GM06990 (cell line): ENCODE data around the gene SLCO2A1.

Experiments used
- DNase-seq: peaks from one replicate; pipeline ENCODE4 v3.0.0-alpha.2; 2011; ENCODE audit not compliant: insufficient read length; ENCODE audit errors: extremely low read depth
- H3K27me3 ChIP-seq: replicated peaks from 2 replicates; pipeline ENCODE4 v1.6.0; 2011; ENCODE audit warnings: low read length; ENCODE audit not compliant: control insufficient read depth, insufficient read depth
- H3K36me3 ChIP-seq: 2 replicates; pipeline ENCODE4 v1.5.1; 2011; ENCODE audit warnings: low read length; ENCODE audit not compliant: control insufficient read depth, insufficient read depth
- H3K4me3 ChIP-seq: replicated peaks from 2 replicates; pipeline ENCODE4 v1.5.1; 2011; ENCODE audit warnings: low read depth, mild to moderate bottlenecking, control low read depth, low read length
- TF ChIP-seq, protein P1 (sequence below): IDR thresholded peaks from 2 replicates; pipeline ENCODE4 v1.5.1; 2011; ENCODE audit warnings: low read length, control low read depth, mild to moderate bottlenecking, inconsistent platforms; ENCODE audit not compliant: insufficient read depth, poor library complexity, severe bottlenecking

The SLCO2A1 gene

DNA sequence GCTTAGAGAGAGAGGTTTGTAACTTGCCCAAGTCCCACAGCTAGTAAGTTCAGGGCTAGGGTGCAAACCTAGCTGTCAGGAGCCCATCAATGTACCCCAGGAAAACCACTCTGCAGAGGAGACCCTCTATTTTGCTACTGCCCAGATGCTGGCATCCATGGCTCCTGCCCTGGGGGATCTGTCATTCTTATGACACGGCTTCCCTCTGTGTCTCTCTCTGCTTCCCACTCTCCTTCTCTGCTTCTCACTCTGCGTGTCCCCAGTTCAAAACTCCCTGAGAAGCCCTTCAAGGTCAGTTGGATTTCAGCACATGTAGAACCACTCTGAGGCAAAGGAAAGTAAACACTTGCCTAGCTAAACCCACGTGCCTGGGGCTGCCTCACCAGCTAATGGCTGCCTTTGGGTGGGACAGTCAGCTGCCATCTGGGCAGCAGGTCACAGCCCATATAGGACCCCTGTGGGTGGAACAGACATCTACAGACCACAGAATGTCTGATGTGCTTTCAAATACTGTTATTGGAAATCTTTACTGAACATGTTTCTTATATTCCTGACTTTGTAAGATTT is 29.4 kb upstream of the SLCO2A1 start:
- DNase-seq: no peak
- Histone ChIP-seq H3K27me3 (no peaks in the 10 kb centered on the region), H3K4me3 (no peak overlapping the region), H3K36me3 (no peaks in the 10 kb centered on the region)
- TF ChIP-seq, protein P1, sequence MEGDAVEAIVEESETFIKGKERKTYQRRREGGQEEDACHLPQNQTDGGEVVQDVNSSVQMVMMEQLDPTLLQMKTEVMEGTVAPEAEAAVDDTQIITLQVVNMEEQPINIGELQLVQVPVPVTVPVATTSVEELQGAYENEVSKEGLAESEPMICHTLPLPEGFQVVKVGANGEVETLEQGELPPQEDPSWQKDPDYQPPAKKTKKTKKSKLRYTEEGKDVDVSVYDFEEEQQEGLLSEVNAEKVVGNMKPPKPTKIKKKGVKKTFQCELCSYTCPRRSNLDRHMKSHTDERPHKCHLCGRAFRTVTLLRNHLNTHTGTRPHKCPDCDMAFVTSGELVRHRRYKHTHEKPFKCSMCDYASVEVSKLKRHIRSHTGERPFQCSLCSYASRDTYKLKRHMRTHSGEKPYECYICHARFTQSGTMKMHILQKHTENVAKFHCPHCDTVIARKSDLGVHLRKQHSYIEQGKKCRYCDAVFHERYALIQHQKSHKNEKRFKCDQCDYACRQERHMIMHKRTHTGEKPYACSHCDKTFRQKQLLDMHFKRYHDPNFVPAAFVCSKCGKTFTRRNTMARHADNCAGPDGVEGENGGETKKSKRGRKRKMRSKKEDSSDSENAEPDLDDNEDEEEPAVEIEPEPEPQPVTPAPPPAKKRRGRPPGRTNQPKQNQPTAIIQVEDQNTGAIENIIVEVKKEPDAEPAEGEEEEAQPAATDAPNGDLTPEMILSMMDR: no peak

DNA sequence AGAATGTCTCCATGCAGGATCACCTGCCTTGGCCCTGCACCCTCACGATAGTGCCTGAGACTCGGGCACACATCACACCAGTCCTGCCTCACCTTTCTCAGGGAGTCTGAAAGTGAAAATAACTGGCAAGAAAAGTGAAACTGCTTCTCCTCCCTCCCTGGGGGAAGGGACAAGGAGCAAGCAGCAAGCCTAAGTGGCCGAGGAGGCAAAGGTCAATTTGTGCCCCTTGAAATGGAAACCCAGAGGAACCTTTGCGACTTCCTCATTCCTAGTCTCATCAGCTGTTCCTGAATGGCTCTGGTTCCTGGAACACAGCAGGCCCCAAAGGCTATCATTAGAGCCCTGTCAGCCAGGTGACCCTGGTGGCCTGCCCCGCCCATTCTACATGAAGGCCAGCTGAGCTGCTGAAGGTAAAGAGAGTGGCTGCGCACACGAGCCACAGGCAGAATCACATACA is 28.0 kb upstream of the SLCO2A1 start:
- DNase-seq: no peak
- no peaks in the 10 kb centered on the region for H3K36me3 ChIP-seq
- TF ChIP-seq, protein P1: no peak
- no peaks in the 10 kb centered on the region for H3K27me3 ChIP-seq
- H3K4me3 ChIP-seq: no peak overlapping the region

DNA sequence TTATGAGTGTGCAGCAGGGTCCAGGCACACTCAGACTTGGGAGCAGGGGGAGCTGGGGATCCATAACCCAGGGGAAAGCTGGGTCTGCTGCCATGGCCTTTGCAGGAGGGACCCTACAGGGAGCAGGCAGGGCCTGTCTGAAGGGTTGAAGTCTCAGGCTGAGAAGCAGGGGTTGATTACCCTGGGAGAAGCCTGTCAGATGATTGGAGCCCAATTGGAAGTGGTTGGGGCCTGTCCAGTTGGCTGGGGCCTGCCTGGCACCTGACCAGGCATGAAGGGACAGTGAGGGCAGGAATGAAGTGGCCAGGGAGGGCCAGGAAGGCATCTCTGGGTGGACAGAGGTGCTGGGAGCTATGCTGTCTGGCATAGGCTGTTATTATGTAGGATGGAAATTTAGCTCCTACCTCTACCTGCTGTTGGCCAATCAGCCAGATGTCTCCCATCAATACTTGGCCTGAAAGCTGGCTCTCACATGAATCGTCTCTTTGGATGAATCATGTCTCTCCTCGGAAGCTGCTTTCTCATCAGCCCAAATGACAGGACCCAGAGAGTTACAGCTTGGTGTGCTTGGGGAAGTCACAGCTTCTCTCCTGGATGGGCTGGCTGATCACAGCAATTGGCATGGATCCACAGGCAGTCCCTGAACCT is 27.4 kb upstream of the SLCO2A1 start:
- Histone ChIP-seq H3K4me3 (no peak overlapping the region), H3K27me3 (no peaks in the 10 kb centered on the region), H3K36me3 (no peaks in the 10 kb centered on the region)
- DNase-seq: no peak
- TF ChIP-seq, protein P1: no peak

DNA sequence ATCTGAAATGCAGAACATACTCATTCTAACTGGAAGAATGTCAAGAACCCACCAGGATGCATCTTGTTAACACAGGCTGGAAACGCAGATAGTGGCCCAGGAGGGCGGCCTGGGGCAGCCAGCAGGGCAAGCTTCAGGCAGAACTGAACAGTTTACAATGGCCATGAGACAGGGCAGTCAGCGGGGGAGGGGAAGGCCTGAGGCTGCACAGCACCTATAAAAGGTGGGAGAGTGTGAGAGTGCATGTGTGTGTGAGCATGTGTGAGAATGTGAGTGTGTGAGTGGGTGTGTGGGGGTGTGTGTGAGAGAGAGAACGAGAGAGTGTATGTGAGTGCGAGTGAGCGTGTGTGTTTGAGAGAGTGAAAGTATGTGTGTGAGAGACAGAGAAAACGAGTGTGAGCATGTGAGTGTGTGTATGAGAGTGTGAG is 26.8 kb upstream of the SLCO2A1 start:
- TF ChIP-seq, protein P1: no peak
- no peak for DNase-seq

DNA sequence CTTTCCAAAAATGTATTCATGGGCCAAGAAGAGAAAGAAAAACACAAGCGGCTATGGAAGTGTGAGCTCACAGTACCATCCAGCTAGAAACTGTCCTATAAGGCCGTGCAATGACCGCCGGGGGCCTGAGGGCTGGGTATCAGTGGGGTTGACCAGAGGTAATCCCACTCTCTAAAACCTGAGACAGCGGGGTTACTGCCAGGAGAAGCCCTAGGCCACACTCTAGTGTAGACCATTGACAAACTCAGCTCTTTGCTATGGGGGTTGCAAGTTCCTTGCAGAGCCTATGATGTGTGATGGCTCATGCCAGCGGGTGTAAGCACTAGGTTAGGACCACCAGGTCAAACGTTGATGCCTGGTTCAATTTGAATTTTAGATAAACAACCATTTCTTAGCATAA is 25.9 kb upstream of the SLCO2A1 start:
- Histone ChIP-seq H3K36me3 (no peaks in the 10 kb centered on the region), H3K27me3 (no peaks in the 10 kb centered on the region), H3K4me3 (no peak overlapping the region)
- DNase-seq: no peak
- TF ChIP-seq, protein P1: no peak

More for the DNA sequence above, 26.8 kb upstream of the SLCO2A1 start:
- H3K4me3 ChIP-seq: no peak overlapping the region
- no peaks in the 10 kb centered on the region for H3K27me3 ChIP-seq
- H3K36me3 ChIP-seq: no peaks in the 10 kb centered on the region
